GM12873 (cell line): ENCODE results near the gene LAS1L.

ENCODE experiments used
- CTCF ChIP-seq: IDR thresholded peaks from 2 replicates; pipeline ENCODE4 v1.5.1; 2012; ENCODE audit warnings: low read depth, mild to moderate bottlenecking, moderate library complexity, low read length, control low read depth; ENCODE audit not compliant: insufficient read depth; ENCODE audit errors: missing control alignments

Gene LAS1L

GRCh38 chrX:65572971-65573370 is 38.4 kb upstream of the LAS1L start:
- TF ChIP-seq CTCF, result no peak

- no peak for TF ChIP-seq CTCF
Measured at GRCh38 chrX:65551489-65552339, 17.1 kb upstream of the LAS1L start.

- no peak for TF ChIP-seq CTCF
Measured at GRCh38 chrX:65551086-65551485, 16.5 kb upstream of the LAS1L start.

- no peak for TF ChIP-seq CTCF
Measured at GRCh38 chrX:65545456-65545855, 10.9 kb upstream of the LAS1L start.

GRCh38 chrX:65537229-65537628 is 2.6 kb upstream of the LAS1L start:
- TF ChIP-seq CTCF, result no peak

GRCh38 chrX:65536291-65536690 is 1.7 kb upstream of the LAS1L start:
- TF ChIP-seq CTCF, result no peak

- TF ChIP-seq CTCF, result no peak
Measured at GRCh38 chrX:65532016-65532415, 2.6 kb downstream of the LAS1L start.
